HCT116 (cell line): ENCODE results near the gene SLC25A47.

Experiments
- EGR1 ChIP-seq: IDR thresholded peaks from 2 replicates; pipeline ENCODE4 v1.6.1; 2012; ENCODE audit warnings: low read depth
- EZH2 ChIP-seq: fragments of 200-600 bp; sonication (generic); IDR thresholded peaks from 2 replicates; pipeline ENCODE4 v1.6.1; 2017; ENCODE audit warnings: antibody characterized with exemption, mixed run types
- EZH2phosphoT487 ChIP-seq: fragments of 200-600 bp; IDR thresholded peaks from 2 replicates; pipeline ENCODE4 v1.6.1; 2018; ENCODE audit warnings: antibody characterized with exemption, borderline replicate concordance
- JUND ChIP-seq: IDR thresholded peaks from 2 replicates; pipeline ENCODE4 v1.6.1; 2012
- POLR2A ChIP-seq: IDR thresholded peaks from 2 replicates; pipeline ENCODE4 v1.7.0; 2011; ENCODE audit warnings: borderline replicate concordance; ENCODE audit not compliant: insufficient read depth, insufficient read length; ENCODE audit errors: extremely low read depth
- POLR2AphosphoS5 ChIP-seq: IDR thresholded peaks from 2 replicates; pipeline ENCODE4 v1.6.1; 2011; ENCODE audit warnings: mild to moderate bottlenecking, low read depth, low read length, moderate library complexity
- SIN3A ChIP-seq: IDR thresholded peaks from 2 replicates; pipeline ENCODE4 v1.6.1; 2012; ENCODE audit warnings: low read depth
- TCF7L2 ChIP-seq: IDR thresholded peaks from 2 replicates; pipeline ENCODE4 v1.7.0; 2011; ENCODE audit warnings: borderline replicate concordance, inconsistent platforms; ENCODE audit not compliant: insufficient read depth, insufficient read length; ENCODE audit errors: extremely low read depth
- ZFX ChIP-seq: fragments of 450-650 bp; IDR thresholded peaks from 2 replicates; pipeline ENCODE4 v1.6.1; 2017
- TF ChIP-seq, protein P1 (sequence below), 3 experiments: fragments of 200-600 bp in 1 of 3; sonication (generic) in 1 of 3; IDR thresholded peaks in 2 of 3; conservative IDR thresholded peaks in 1 of 3; 2 replicates each; pipeline ENCODE4 v1.5.1; 2012 to 2017; ENCODE audit warnings: low read depth in 2 of 3, low read length in 2 of 3, antibody characterized with exemption in 1 of 3, borderline replicate concordance in 1 of 3, control low read depth in 1 of 3, mild to moderate bottlenecking in 1 of 3, mixed read lengths in 1 of 3, mixed run types in 1 of 3, moderate library complexity in 1 of 3; ENCODE audit not compliant: insufficient read depth in 1 of 3
- TF ChIP-seq, protein P2 (sequence below): IDR thresholded peaks from 2 replicates; pipeline ENCODE4 v1.6.1; 2012; ENCODE audit warnings: low read depth

GRCh38 chr14:100317389-100317788 is 5.8 kb upstream of the SLC25A47 start:
- no peak for TF ChIP-seq POLR2A
- no peak for TF ChIP-seq EZH2
- TF ChIP-seq JUND: no peak
- TF ChIP-seq, protein P1, sequence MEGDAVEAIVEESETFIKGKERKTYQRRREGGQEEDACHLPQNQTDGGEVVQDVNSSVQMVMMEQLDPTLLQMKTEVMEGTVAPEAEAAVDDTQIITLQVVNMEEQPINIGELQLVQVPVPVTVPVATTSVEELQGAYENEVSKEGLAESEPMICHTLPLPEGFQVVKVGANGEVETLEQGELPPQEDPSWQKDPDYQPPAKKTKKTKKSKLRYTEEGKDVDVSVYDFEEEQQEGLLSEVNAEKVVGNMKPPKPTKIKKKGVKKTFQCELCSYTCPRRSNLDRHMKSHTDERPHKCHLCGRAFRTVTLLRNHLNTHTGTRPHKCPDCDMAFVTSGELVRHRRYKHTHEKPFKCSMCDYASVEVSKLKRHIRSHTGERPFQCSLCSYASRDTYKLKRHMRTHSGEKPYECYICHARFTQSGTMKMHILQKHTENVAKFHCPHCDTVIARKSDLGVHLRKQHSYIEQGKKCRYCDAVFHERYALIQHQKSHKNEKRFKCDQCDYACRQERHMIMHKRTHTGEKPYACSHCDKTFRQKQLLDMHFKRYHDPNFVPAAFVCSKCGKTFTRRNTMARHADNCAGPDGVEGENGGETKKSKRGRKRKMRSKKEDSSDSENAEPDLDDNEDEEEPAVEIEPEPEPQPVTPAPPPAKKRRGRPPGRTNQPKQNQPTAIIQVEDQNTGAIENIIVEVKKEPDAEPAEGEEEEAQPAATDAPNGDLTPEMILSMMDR (IDR thresholded peaks at IDR 0.05 in 2 of 3, conservative IDR thresholded peaks at IDR 0.05 in 1 of 3; ENCODE audit: borderline replicate concordance in 1 of 3, insufficient read depth in 1 of 3, low read depth in 2 of 3, low read length in 2 of 3): no peak
- TF ChIP-seq TCF7L2: no peak
- TF ChIP-seq ZFX: no peak
- TF ChIP-seq, protein P2, sequence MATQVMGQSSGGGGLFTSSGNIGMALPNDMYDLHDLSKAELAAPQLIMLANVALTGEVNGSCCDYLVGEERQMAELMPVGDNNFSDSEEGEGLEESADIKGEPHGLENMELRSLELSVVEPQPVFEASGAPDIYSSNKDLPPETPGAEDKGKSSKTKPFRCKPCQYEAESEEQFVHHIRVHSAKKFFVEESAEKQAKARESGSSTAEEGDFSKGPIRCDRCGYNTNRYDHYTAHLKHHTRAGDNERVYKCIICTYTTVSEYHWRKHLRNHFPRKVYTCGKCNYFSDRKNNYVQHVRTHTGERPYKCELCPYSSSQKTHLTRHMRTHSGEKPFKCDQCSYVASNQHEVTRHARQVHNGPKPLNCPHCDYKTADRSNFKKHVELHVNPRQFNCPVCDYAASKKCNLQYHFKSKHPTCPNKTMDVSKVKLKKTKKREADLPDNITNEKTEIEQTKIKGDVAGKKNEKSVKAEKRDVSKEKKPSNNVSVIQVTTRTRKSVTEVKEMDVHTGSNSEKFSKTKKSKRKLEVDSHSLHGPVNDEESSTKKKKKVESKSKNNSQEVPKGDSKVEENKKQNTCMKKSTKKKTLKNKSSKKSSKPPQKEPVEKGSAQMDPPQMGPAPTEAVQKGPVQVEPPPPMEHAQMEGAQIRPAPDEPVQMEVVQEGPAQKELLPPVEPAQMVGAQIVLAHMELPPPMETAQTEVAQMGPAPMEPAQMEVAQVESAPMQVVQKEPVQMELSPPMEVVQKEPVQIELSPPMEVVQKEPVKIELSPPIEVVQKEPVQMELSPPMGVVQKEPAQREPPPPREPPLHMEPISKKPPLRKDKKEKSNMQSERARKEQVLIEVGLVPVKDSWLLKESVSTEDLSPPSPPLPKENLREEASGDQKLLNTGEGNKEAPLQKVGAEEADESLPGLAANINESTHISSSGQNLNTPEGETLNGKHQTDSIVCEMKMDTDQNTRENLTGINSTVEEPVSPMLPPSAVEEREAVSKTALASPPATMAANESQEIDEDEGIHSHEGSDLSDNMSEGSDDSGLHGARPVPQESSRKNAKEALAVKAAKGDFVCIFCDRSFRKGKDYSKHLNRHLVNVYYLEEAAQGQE: no peak
- TF ChIP-seq EGR1: no peak
- TF ChIP-seq EZH2phosphoT487: no peak
- no peak for TF ChIP-seq POLR2AphosphoS5
- no peak for TF ChIP-seq SIN3A
